Measurements from ENCODE around the gene ZNF624. TPM values are rescaled to one million over a fixed set of nuclear protein-coding genes. Genes with fewer than 3 reads are reported as not detected.

ZNF624 gene
- polyA plus RNA-seq, 4 donors: 0.45 to 4.9 (median 0.70) TPM

- Histone ChIP-seq H3K4me3 (ENCODE audit: low read depth in 1 of 3, low read length in 3 of 3) (no peak overlapping the region), H3K9me3 (ENCODE audit: control insufficient read depth in 2 of 2, insufficient read depth in 1 of 2, low read depth in 1 of 2, low read length in 1 of 2) (peaks cover 0 to 4% of the 10 kb centered on the region in 2 donors), H3K4me1 (ENCODE audit: control insufficient read depth in 3 of 3, insufficient read depth in 2 of 3, low read depth in 1 of 3, low read length in 2 of 3) (no peaks in the 10 kb centered on the region), H3K27ac (ENCODE audit: low read depth in 1 of 3, low read length in 2 of 3) (no peak overlapping the region), H3K27me3 (ENCODE audit: control insufficient read depth in 3 of 3, insufficient read depth in 3 of 3, low read length in 3 of 3) (no peaks in the 10 kb centered on the region), H3K36me3 (ENCODE audit: control insufficient read depth in 3 of 3, insufficient read depth in 2 of 3, low read depth in 1 of 3, low read length in 3 of 3) (peaks cover 0 to 2% (median 0%) of the 10 kb centered on the region in 3 donors)
- DNase-seq (no peak), FAIRE-seq (no peak)
- WGBS, 3 donors: 47 to 67% (median 63%) methylated on average over 1 of the region's 1 CpG
Measured at GRCh38 chr17:16639438-16639837, 14.2 kb downstream of the ZNF624 start.

- peaks cover 3 to 49% of the 10 kb centered on the region in 2 donors for H3K9me3 ChIP-seq (ENCODE audit: control insufficient read depth in 2 of 2, insufficient read depth in 1 of 2, low read depth in 1 of 2, low read length in 1 of 2)
- no peak overlapping the region for H3K4me3 ChIP-seq (ENCODE audit: low read depth in 1 of 3, low read length in 3 of 3)
- H3K27me3 ChIP-seq (ENCODE audit: control insufficient read depth in 3 of 3, insufficient read depth in 3 of 3, low read length in 3 of 3): no peaks in the 10 kb centered on the region
- H3K36me3 ChIP-seq (ENCODE audit: control insufficient read depth in 3 of 3, insufficient read depth in 2 of 3, low read depth in 1 of 3, low read length in 3 of 3): peaks cover 4 to 14% (median 14%) of the 10 kb centered on the region in 3 donors
- H3K27ac ChIP-seq (ENCODE audit: low read depth in 1 of 3, low read length in 2 of 3): peak overlapping the region in 1 of 3 donors; percentile 20
- no peak for DNase-seq
- WGBS, 3 donors: 94% methylated on average over 6 of the region's 6 CpGs
- FAIRE-seq: no peak
- no peaks in the 10 kb centered on the region for H3K4me1 ChIP-seq (ENCODE audit: control insufficient read depth in 3 of 3, insufficient read depth in 2 of 3, low read depth in 1 of 3, low read length in 2 of 3)
Measured at GRCh38 chr17:16623282-16623681, 30.4 kb downstream of the ZNF624 start.

GRCh38 chr17:16622540-16623277 is 30.9 kb downstream of the ZNF624 start:
- Histone ChIP-seq H3K4me1 (ENCODE audit: control insufficient read depth in 3 of 3, insufficient read depth in 2 of 3, low read depth in 1 of 3, low read length in 2 of 3) (no peaks in the 10 kb centered on the region), H3K9me3 (ENCODE audit: control insufficient read depth in 2 of 2, insufficient read depth in 1 of 2, low read depth in 1 of 2, low read length in 1 of 2) (peaks cover 4 to 49% of the 10 kb centered on the region in 2 donors), H3K36me3 (ENCODE audit: control insufficient read depth in 3 of 3, insufficient read depth in 2 of 3, low read depth in 1 of 3, low read length in 3 of 3) (peaks cover 4 to 14% (median 14%) of the 10 kb centered on the region in 3 donors), H3K27me3 (ENCODE audit: control insufficient read depth in 3 of 3, insufficient read depth in 3 of 3, low read length in 3 of 3) (no peaks in the 10 kb centered on the region), H3K4me3 (ENCODE audit: low read depth in 1 of 3, low read length in 3 of 3) (no peak overlapping the region), H3K27ac (ENCODE audit: low read depth in 1 of 3, low read length in 2 of 3) (no peak overlapping the region)
- no peak for FAIRE-seq
- DNase-seq: no peak
- WGBS, 3 donors: 97 to 99% (median 99%) methylated on average over 5 of the region's 5 CpGs

GRCh38 chr17:16617481-16618060 is 36.1 kb downstream of the ZNF624 start:
- peaks cover 0 to 1% (median 0%) of the 10 kb centered on the region in 3 donors for H3K36me3 ChIP-seq (ENCODE audit: control insufficient read depth in 3 of 3, insufficient read depth in 2 of 3, low read depth in 1 of 3, low read length in 3 of 3)
- H3K27me3 ChIP-seq (ENCODE audit: control insufficient read depth in 3 of 3, insufficient read depth in 3 of 3, low read length in 3 of 3): no peaks in the 10 kb centered on the region
- 94 to 96% (median 96%) methylated on average over 46 to 53 of the region's 53 CpGs for WGBS, 3 donors
- H3K4me1 ChIP-seq (ENCODE audit: control insufficient read depth in 3 of 3, insufficient read depth in 2 of 3, low read depth in 1 of 3, low read length in 2 of 3): no peaks in the 10 kb centered on the region
- H3K9me3 ChIP-seq (ENCODE audit: control insufficient read depth in 2 of 2, insufficient read depth in 1 of 2, low read depth in 1 of 2, low read length in 1 of 2): peaks cover 5 to 31% of the 10 kb centered on the region in 2 donors
- no peak overlapping the region for H3K27ac ChIP-seq (ENCODE audit: low read depth in 1 of 3, low read length in 2 of 3)
- DNase-seq (no peak), FAIRE-seq (no peak)
- H3K4me3 ChIP-seq (ENCODE audit: low read depth in 1 of 3, low read length in 3 of 3): no peak overlapping the region

- 12 to 54% (median 37%) methylated on average over 5 of the region's 5 CpGs for WGBS, 3 donors
- H3K36me3 ChIP-seq (ENCODE audit: control insufficient read depth in 3 of 3, insufficient read depth in 2 of 3, low read depth in 1 of 3, low read length in 3 of 3): no peaks in the 10 kb centered on the region
- peaks cover 0 to 3% of the 10 kb centered on the region in 2 donors for H3K9me3 ChIP-seq (ENCODE audit: control insufficient read depth in 2 of 2, insufficient read depth in 1 of 2, low read depth in 1 of 2, low read length in 1 of 2)
- FAIRE-seq: no peak
- peak; percentile 72 to 87 for DNase-seq
- peak overlapping the region in 1 of 3 donors; percentile 60 for H3K27ac ChIP-seq (ENCODE audit: low read depth in 1 of 3, low read length in 2 of 3)
- H3K4me1 ChIP-seq (ENCODE audit: control insufficient read depth in 3 of 3, insufficient read depth in 2 of 3, low read depth in 1 of 3, low read length in 2 of 3): peaks cover 0 to 14% (median 0%) of the 10 kb centered on the region in 3 donors
- no peaks in the 10 kb centered on the region for H3K27me3 ChIP-seq (ENCODE audit: control insufficient read depth in 3 of 3, insufficient read depth in 3 of 3, low read length in 3 of 3)
- H3K4me3 ChIP-seq (ENCODE audit: low read depth in 1 of 3, low read length in 3 of 3): no peak overlapping the region
Measured at GRCh38 chr17:16599537-16599936, 54.1 kb downstream of the ZNF624 start.

- FAIRE-seq (no peak), DNase-seq (peak in 1 of 2 donors; percentile 59)
- Histone ChIP-seq H3K9me3 (ENCODE audit: control insufficient read depth in 2 of 2, insufficient read depth in 1 of 2, low read depth in 1 of 2, low read length in 1 of 2) (peaks cover 0 to 3% of the 10 kb centered on the region in 2 donors), H3K27ac (ENCODE audit: low read depth in 1 of 3, low read length in 2 of 3) (no peak overlapping the region), H3K27me3 (ENCODE audit: control insufficient read depth in 3 of 3, insufficient read depth in 3 of 3, low read length in 3 of 3) (peaks cover 0 to 4% (median 1%) of the 10 kb centered on the region in 3 donors), H3K36me3 (ENCODE audit: control insufficient read depth in 3 of 3, insufficient read depth in 2 of 3, low read depth in 1 of 3, low read length in 3 of 3) (no peaks in the 10 kb centered on the region), H3K4me3 (ENCODE audit: low read depth in 1 of 3, low read length in 3 of 3) (no peak overlapping the region), H3K4me1 (ENCODE audit: control insufficient read depth in 3 of 3, insufficient read depth in 2 of 3, low read depth in 1 of 3, low read length in 2 of 3) (no peaks in the 10 kb centered on the region)
- 30 to 41% (median 36%) methylated on average over 2 of the region's 2 CpGs for WGBS, 3 donors
Measured at GRCh38 chr17:16593356-16594102, 60.1 kb downstream of the ZNF624 start.

GRCh38 chr17:16589097-16589969 is 64.3 kb downstream of the ZNF624 start:
- 3 to 5% (median 5%) methylated on average over 45 to 53 of the region's 53 CpGs for WGBS, 3 donors
- H3K4me3 ChIP-seq (ENCODE audit: low read depth in 1 of 3, low read length in 3 of 3): peak overlapping the region; percentile 25 to 57 (median 48)
- H3K27me3 ChIP-seq (ENCODE audit: control insufficient read depth in 3 of 3, insufficient read depth in 3 of 3, low read length in 3 of 3): peaks cover 0 to 22% (median 3%) of the 10 kb centered on the region in 3 donors
- DNase-seq: peak; percentile 87 to 93
- H3K9me3 ChIP-seq (ENCODE audit: control insufficient read depth in 2 of 2, insufficient read depth in 1 of 2, low read depth in 1 of 2, low read length in 1 of 2): no peaks in the 10 kb centered on the region
- FAIRE-seq: no peak
- H3K36me3 ChIP-seq (ENCODE audit: control insufficient read depth in 3 of 3, insufficient read depth in 2 of 3, low read depth in 1 of 3, low read length in 3 of 3): no peaks in the 10 kb centered on the region
- H3K27ac ChIP-seq (ENCODE audit: low read depth in 1 of 3, low read length in 2 of 3): peak overlapping the region in 1 of 3 donors; percentile 29
- H3K4me1 ChIP-seq (ENCODE audit: control insufficient read depth in 3 of 3, insufficient read depth in 2 of 3, low read depth in 1 of 3, low read length in 2 of 3): peaks cover 0 to 3% (median 0%) of the 10 kb centered on the region in 3 donors

Measured in small intestine (tissue), 7 donors.